Astrocyte of the spinal cord (primary cell): ENCODE data around the gene PHLDA2.
"Not testable (repeated sequence)": the region's sequence is repeated elsewhere in the genome, so short reads cannot be mapped to it uniquely, and the experiment has no call there.

Source experiments
- DNase-seq: peaks from one replicate; pipeline ENCODE4 v3.0.0; 2011; ENCODE audit warnings: low read depth, low spot score
- H3K4me3 ChIP-seq: 2 replicates; pipeline ENCODE4 v1.5.1; 2011; ENCODE audit warnings: low read depth, mild to moderate bottlenecking, low read length, moderate library complexity
- in situ Hi-C: cut with HindIII; loops from 2 replicates; pipeline ENCODE4 v1.10.0; 2017; ENCODE audit warnings: low sequenced_read_pairs
- TF ChIP-seq, protein P1 (sequence below): IDR thresholded peaks from 2 replicates; pipeline ENCODE4 v1.5.1; 2012; ENCODE audit warnings: low read depth, mild to moderate bottlenecking, low read length, inconsistent platforms

Gene PHLDA2

DNA sequence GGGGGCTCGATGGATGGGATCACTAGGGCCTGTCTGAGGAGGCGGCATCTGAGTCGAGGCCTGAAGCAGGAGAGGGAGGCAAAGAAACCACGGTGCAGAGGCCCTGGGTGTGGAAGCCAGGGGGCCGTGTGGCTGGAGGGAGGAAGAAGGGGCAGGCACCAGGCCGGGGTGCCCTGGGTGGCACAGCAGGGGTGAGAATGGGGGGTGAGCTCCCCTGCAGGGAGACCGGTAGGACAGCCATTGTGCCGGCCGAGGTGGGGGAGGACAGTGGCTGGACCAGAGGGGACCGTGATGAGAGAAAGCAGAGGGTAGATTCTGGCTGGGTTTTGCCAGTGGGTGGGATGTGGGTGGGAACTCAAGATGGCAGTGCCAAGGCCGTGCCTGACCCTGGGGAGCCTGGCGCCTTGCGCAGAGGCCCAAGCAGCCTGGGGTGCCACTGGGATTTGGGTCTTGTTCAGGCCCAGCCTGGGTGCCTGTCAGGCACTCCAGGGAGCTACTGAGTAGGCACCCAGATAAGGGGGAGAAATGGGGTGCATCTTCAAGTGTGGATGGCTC lies 18.7 kb downstream of the PHLDA2 start:
- DNase-seq: no peak
- H3K4me3 ChIP-seq: no peak overlapping the region
- TF ChIP-seq, protein P1, sequence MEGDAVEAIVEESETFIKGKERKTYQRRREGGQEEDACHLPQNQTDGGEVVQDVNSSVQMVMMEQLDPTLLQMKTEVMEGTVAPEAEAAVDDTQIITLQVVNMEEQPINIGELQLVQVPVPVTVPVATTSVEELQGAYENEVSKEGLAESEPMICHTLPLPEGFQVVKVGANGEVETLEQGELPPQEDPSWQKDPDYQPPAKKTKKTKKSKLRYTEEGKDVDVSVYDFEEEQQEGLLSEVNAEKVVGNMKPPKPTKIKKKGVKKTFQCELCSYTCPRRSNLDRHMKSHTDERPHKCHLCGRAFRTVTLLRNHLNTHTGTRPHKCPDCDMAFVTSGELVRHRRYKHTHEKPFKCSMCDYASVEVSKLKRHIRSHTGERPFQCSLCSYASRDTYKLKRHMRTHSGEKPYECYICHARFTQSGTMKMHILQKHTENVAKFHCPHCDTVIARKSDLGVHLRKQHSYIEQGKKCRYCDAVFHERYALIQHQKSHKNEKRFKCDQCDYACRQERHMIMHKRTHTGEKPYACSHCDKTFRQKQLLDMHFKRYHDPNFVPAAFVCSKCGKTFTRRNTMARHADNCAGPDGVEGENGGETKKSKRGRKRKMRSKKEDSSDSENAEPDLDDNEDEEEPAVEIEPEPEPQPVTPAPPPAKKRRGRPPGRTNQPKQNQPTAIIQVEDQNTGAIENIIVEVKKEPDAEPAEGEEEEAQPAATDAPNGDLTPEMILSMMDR: no peak
- in situ Hi-C loops: no loop called here

DNA sequence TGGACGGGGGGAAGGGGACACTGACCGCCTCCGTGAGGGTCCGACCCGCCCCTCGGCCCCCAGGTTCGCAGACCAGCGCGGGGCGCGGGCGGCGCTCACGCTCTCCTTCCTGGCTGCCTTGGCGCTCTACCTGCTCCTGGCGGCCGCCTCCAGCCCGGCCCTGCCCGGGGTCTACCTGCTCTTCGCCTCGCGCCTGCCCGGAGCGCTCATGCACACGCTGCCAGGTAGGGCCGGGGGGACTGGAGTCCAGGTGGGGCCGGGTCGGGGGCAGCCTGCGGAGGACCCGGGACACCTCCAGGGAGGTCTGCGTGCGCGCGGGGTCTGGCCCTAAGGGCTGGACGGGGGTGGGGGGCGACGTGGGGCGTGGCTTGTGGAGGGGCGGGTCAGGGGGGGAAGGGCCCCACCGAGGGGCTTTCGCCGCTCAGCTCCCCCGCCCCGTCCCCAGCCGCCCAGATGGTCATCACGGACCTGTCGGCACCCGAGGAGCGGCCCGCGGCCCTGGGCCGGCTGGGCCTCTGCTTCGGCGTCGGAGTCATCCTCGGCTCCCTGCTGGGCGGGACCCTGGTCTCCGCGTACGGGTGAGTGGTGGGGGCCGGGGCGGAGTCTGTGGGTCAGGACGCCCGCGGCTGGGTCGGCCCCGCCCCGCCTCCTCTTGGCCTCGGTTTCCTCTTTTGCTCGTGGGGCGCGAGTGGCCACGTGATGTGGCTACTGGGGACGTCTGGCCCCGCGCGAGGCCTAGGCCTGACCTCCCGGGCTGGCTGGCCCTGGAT lies 19.9 kb downstream of the PHLDA2 start:
- TF ChIP-seq, protein P1: no peak
- H3K4me3 ChIP-seq: no peak overlapping the region
- in situ Hi-C loops: no loop called here
- DNase-seq: no peak

DNA sequence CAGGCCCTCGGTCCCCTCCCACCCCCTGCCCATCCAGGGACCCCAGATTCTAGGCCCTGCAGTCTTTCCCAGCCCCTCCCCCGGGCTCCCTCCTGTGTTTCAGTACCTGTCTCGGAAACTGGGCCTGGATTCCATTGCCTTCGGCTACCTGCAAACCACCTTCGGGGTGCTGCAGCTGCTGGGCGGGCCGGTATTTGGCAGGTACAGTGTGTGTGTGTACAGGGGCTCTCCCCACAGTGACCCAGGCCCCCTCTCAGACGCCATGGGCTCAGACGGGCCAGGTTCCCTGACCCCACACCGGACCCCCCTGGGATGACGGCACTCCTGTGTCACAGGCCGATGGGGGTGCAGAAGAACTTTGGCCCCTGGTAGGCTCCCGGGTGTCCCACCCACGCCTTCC lies 21.1 kb downstream of the PHLDA2 start:
- no peak for DNase-seq
- in situ Hi-C loops: no loop called here
- TF ChIP-seq, protein P1: no peak
- H3K4me3 ChIP-seq: no peak overlapping the region

DNA sequence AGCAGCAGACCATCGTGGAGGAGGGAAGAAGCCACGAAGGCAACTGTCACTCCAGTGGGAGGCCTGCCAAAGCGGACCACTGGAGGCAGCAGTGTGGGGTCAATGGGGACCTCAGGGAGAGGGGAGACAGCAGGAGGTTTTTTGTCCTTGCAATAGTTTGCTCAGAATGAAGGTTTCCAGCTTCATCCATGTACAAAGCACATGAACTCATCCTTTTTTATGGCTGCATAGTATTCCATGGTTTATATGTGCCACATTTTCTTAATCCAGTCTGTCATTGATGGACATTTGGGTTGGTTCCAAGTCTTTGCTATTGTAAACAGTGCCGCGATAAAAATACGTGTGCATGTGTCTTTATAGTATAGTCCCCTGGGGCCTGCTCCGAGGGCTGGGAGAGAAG lies 23.9 kb downstream of the PHLDA2 start:
- H3K4me3 ChIP-seq, in situ Hi-C loops, DNase-seq: not testable (repeated sequence)

DNA sequence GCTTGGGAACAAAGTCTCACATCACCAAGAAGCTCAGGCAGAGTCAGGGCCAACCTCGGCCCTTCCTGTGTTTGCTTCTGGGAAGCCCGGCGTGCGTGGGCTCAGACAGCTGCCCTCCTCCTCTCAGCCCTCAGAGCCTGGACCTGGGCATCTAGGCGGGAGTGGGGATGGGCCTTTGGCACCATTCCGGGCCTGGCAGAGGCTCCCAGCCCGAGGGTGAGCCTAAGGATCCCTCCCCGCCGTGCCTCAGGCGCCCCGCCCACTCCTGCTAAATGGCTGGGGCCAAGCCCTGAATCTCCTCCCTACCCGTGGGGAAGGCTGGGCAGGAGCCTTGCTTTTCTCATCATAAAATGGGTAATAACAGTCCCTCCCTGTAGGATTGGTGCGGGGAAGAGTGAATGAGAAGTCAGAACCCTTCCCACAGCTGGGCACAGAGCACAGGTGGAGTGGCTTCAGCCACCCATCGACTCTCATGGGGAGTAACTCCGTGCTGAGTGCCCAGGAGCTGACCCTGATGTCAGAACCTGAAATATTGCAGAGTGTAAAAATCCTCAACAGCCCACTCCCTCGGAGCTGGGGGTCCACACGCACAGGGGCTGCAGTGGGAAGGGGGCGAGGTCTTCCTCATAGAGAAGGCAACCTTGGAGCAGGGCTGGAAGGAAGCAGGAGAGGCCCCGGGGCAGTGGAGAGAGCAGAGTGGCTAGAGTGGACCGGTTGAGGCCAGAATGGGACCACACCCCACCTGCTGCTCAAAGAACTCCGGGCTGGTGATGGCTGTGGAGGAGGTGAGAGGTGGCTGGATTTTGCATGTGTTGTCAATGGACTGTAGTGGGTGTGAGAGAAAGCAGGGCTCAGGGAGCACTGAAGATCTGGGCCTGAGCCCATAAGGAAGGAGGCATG lies 24.8 kb downstream of the PHLDA2 start:
- in situ Hi-C loops: no loop called here
- no peak overlapping the region for H3K4me3 ChIP-seq
- DNase-seq: no peak
- TF ChIP-seq, protein P1: no peak

DNA sequence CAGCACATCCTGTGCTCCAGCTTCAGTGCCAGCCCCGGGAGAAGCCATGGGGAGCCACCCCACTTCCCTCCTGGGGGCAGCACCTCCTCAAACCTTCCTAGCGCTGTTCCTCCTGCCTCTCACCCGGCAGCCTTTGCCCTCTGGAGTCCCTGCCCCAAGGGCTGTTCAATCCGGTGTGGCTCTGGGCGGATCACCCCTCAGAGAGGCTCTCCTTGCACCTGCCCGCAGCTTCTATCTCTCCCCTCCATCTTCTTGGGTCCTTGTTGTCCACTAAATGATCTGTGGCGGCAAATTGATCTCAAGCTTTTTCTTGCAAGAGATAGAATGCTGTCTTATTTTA lies 25.6 kb downstream of the PHLDA2 start:
- no peak overlapping the region for H3K4me3 ChIP-seq
- no peak for DNase-seq
- in situ Hi-C loops: no loop called here
- TF ChIP-seq, protein P1: no peak
